ENCODE measurements around the gene PPM1L.

PPM1L gene

GRCh38 chr3:161107311-161107710 is 351.3 kb downstream of the PPM1L start:
- no peak for DNase-seq

DNA sequence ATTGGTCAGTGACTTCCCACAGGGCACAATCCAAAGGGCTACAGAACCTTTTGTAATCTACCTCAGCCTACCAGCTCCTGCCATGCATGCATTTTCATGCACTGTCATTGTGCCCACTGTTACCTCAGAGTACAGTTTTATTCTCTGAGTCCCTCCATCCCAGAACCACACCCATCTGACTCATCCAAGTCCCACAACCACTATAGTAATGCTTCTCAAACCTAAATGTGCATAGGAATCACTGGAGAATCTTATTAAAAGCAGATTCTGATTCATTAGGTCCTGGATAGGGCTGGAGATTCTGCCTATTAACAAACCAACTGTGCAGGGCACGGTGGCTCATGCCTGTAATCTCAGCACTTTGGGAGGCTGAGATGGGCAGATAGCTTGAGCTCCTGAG is 352.8 kb downstream of the PPM1L start:
- DNase-seq: no peak

- DNase-seq: no peak
Measured at GRCh38 chr3:161117646-161118045, 361.6 kb downstream of the PPM1L start.

DNA sequence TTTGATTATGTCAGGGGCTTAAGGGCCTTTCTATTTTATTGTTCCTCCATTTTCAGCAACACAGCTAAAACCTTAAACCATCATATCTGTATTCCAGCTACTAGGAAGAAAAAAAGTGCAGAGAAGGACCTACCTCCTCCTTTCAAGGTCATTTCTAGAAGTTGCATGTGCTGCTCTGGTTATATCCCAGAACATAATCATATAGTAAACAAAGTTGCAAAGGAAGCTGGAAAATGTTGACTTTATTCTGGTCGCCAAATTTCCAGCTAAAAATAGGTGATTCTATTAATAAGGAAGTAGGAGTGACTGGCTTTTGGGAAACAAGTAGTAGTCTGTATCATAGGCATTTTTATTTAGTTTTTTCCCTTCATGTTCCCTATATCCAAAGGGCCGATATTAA is 370.5 kb downstream of the PPM1L start:
- no peak for DNase-seq

Measured in stimulated activated CD4-positive, alpha-beta T cell treated with anti-CD3 and anti-CD28 coated beads, Interleukin-12 subunit alpha, Interleukin-12 subunit beta, amount 100 ng/mL, for 4 hours (primary cell).